ENCODE measurements around the gene IQSEC3. TPM values are rescaled to one million over a fixed set of nuclear protein-coding genes. Genes with fewer than 3 reads are reported as not detected.

IQSEC3 gene
- total and polyA plus RNA-seq, 10 of the 15 experiments (the other 5 are each of a cell fraction or from before 2014, with no cell fraction given), result not detected

DNA sequence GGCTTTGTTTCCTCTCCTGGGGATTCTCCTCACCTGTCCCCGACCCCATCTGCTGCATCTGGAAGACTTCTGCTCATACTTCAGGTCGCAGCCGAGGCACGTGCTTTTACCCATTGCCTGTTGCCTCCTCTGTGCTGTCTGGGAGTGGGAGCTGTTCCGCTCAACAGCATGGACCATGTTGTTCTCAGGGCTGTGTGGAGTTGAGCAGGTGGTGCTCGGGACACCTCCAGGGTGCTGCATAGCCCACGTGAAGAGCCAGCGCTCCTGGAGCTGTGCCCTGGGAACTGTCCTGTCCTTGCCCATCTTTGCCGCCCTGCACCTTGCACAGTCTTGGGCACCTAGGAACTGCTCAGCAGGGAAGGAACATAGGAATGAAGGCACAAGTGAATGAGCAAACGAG, 62.4 kb downstream of the IQSEC3 start:
- WGBS (ENCODE audit: insufficient coverage, insufficient replicate concordance, low lambda C conversion rate, missing lambda C conversion rate), result 19% methylated on average over 10 of the region's 10 CpGs
- H3K9me3 ChIP-seq (replicated peaks; ENCODE audit: control insufficient read depth, insufficient read depth, low read length), result no peaks in the 10 kb centered on the region
- no peak for FAIRE-seq
- H3K9ac ChIP-seq (ENCODE audit: control insufficient read depth, insufficient read depth, low read length), result no peak overlapping the region
- no peaks in the 10 kb centered on the region for H3K36me3 ChIP-seq (ENCODE audit: control insufficient read depth in 2 of 2, insufficient read depth in 2 of 2, low read length in 1 of 2)
- ChIA-PET POLR2A (no interaction called here), SMC1A (ENCODE audit: uncharacterized antibody, unreplicated experiment) (no interaction called here), CTCF (no interaction called here), RAD21 (ENCODE audit: unreplicated experiment) (no interaction called here)
- intact Hi-C loops (cut with micrococcal nuclease; ENCODE audit: unreplicated experiment), result no loop called here
- no peaks in the 10 kb centered on the region for H3K79me2 ChIP-seq (ENCODE audit: control insufficient read depth, insufficient read depth, low read length)
- no TSS peak for BruUV-seq (replicated peaks)
- no peak for DNase-seq (ENCODE audit: low read depth, low spot score)
- TF ChIP-seq TARDBP (IDR thresholded peaks at IDR 0.05; ENCODE audit: borderline replicate concordance) (no peak), MEF2B (IDR thresholded peaks at IDR 0.05; ENCODE audit: partially characterized antibody, poor library complexity, severe bottlenecking) (no peak), ZBTB33 (IDR thresholded peaks at IDR 0.05) (no peak), POLR2AphosphoS2 (IDR thresholded peaks at IDR 0.05; ENCODE audit: low read depth, low read length) (no peak), ZBTB4 (CRISPR knock-in tag; IDR thresholded peaks at IDR 0.05) (no peak), ZNF274 (IDR thresholded peaks at IDR 0.05; ENCODE audit: insufficient read depth, insufficient read length) (no peak), RFX5 (IDR thresholded peaks at IDR 0.05; ENCODE audit: low read depth, low read length) (no peak), NR2C2 (IDR thresholded peaks at IDR 0.05; ENCODE audit: borderline replicate concordance, control insufficient read depth, insufficient read length, low read depth) (no peak), SP1 (IDR thresholded peaks at IDR 0.05; ENCODE audit: low read depth, low read length) (no peak)
- TF ChIP-seq, protein P1, sequence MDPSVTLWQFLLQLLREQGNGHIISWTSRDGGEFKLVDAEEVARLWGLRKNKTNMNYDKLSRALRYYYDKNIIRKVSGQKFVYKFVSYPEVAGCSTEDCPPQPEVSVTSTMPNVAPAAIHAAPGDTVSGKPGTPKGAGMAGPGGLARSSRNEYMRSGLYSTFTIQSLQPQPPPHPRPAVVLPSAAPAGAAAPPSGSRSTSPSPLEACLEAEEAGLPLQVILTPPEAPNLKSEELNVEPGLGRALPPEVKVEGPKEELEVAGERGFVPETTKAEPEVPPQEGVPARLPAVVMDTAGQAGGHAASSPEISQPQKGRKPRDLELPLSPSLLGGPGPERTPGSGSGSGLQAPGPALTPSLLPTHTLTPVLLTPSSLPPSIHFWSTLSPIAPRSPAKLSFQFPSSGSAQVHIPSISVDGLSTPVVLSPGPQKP (IDR thresholded peaks at IDR 0.05; ENCODE audit: low read depth, low read length), result no peak
- no peaks in the 10 kb centered on the region for H3K4me1 ChIP-seq (ENCODE audit: control insufficient read depth, insufficient read depth, low read length)
- no peak overlapping the region for H3K4me2 ChIP-seq (ENCODE audit: control insufficient read depth, insufficient read depth)
- H2AFZ ChIP-seq (ENCODE audit: control insufficient read depth, low read depth, low read length), result no peak overlapping the region
- no peak for ATAC-seq
- no peak overlapping the region for H3K27ac ChIP-seq (ENCODE audit: control insufficient read depth, insufficient read depth)
- H4K20me1 ChIP-seq (ENCODE audit: control insufficient read depth, insufficient read depth), result no peaks in the 10 kb centered on the region
- in situ Hi-C loops (cut with MboI), result no loop called here
- no peak overlapping the region for H3K4me3 ChIP-seq
- H3K27me3 ChIP-seq (replicated peaks in 1 of 2; ENCODE audit: control insufficient read depth in 2 of 2, insufficient read depth in 2 of 2, low read length in 1 of 2), result peaks cover 3 to 10% of the 10 kb centered on the region in 2 experiments
